WTC11 (cell line): Measurements from ENCODE around the gene SNX9.

Experiments used
- AR ChIP-seq: fragments of 250-450 bp; sonication (Bioruptor Pico); IDR thresholded peaks from 2 replicates; pipeline ENCODE4 v1.9.0; 2021; ENCODE audit warnings: mild to moderate bottlenecking
- ATF1 ChIP-seq: sonication (generic); formaldehyde crosslinking; IDR thresholded peaks from 2 replicates; pipeline ENCODE4 v1.8.1; 2023; ENCODE audit warnings: mild to moderate bottlenecking, moderate library complexity, missing genetic modification reagents
- CTCF ChIP-seq: fragments of 200-600 bp; IDR thresholded peaks from 2 replicates; pipeline ENCODE4 v1.8.0; 2022; ENCODE audit warnings: antibody characterized with exemption
- JUN ChIP-seq: sonication (generic); formaldehyde crosslinking; IDR thresholded peaks from 2 replicates; pipeline ENCODE4 v1.8.0; 2023; ENCODE audit warnings: mild to moderate bottlenecking, missing genetic modification reagents
- SP1 ChIP-seq: sonication (generic); formaldehyde crosslinking; conservative IDR thresholded peaks from 2 replicates; pipeline ENCODE4 v1.8.1; 2022; ENCODE audit warnings: missing genetic modification reagents

- TF ChIP-seq CTCF (no peak), ATF1 (CRISPR knock-in tag) (no peak), JUN (CRISPR knock-in tag) (no peak), SP1 (CRISPR knock-in tag) (no peak; the same call in 1 of the 2 replicates), AR (no peak)
Measured at GRCh38 chr6:157831424-157832249, 8.6 kb downstream of the SNX9 start.
